ENCODE measurements around the gene SUPT3H. TPM values are rescaled to one million over a fixed set of nuclear protein-coding genes. Genes with fewer than 3 reads are reported as not detected.

SUPT3H gene
- total and polyA plus RNA-seq, 2 of the 8 experiments (the other 6 are each of a cell fraction or from before 2014, with no cell fraction given): 18.8 to 23.0 TPM

DNA sequence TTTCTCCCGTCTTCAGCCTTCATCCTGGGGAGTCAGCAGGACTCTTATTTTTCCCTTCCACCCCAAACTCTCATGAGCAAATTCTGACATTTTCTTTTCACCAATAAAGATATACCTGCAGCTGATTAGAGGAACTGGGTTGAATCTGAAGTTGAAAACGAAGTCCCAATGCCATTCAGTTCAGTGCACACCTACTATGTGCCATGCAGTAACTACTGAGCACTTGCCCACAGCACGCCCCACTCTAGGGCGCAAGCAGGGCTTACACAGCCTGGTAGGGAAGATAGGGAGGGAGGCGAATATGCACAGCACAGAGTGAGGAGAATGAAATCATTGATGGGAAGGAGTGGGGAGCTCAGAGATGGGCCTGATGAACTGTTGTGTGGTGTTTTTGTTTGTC, 588.7 kb downstream of the SUPT3H start:
- Histone ChIP-seq H2BK5ac (ENCODE audit: low read depth, low read length) (no peak overlapping the region), H3K27me3 (replicated peaks in 1 of 4; ENCODE audit: control insufficient read depth in 3 of 4, extremely low read depth in 1 of 4, insufficient read depth in 3 of 4, low read length in 3 of 4) (no peaks in the 10 kb centered on the region), H2BK120ac (replicated peaks; ENCODE audit: low read depth, low read length) (no peak overlapping the region), H3K4me1 (replicated peaks in 1 of 4; ENCODE audit: control insufficient read depth in 3 of 4, insufficient read depth in 4 of 4, low read length in 3 of 4) (no peaks in the 10 kb centered on the region; a peak in 1 of 7 replicates), H3K36me3 (ENCODE audit: control insufficient read depth in 2 of 4, insufficient read depth in 4 of 4, low read length in 3 of 4) (no peaks in the 10 kb centered on the region), H3K18ac (ENCODE audit: extremely low read depth, low read length) (no peak overlapping the region), H4K8ac (ENCODE audit: extremely low read depth, insufficient read depth, low read length) (no peak overlapping the region), H3K4me3 (ENCODE audit: extremely low read depth in 1 of 4, insufficient read depth in 2 of 4, low read depth in 3 of 4, low read length in 4 of 4) (no peak overlapping the region), H3K4ac (replicated peaks; ENCODE audit: insufficient read length, low read depth, low read length) (no peak overlapping the region), H3K27ac (ENCODE audit: low read depth, low read length) (no peak overlapping the region), H4K91ac (replicated peaks; ENCODE audit: insufficient read length, low read length) (no peak overlapping the region), H2AK5ac (ENCODE audit: low read depth, low read length) (no peak overlapping the region), H3K79me1 (ENCODE audit: low read depth, low read length) (no peaks in the 10 kb centered on the region), H3K4me2 (ENCODE audit: insufficient read depth in 1 of 2, low read depth in 2 of 2, low read length in 2 of 2) (no peak overlapping the region), H2AFZ (ENCODE audit: low read length) (no peak overlapping the region), H3K56ac (replicated peaks; ENCODE audit: insufficient read length, low read depth, low read length) (no peak overlapping the region), H3K23me2 (ENCODE audit: low read depth, low read length) (no peaks in the 10 kb centered on the region), H2BK20ac (ENCODE audit: low read length) (no peak overlapping the region), H4K20me1 (replicated peaks in 1 of 2; ENCODE audit: control insufficient read depth in 1 of 2, insufficient read depth in 2 of 2, low read length in 2 of 2) (no peaks in the 10 kb centered on the region), H4K5ac (ENCODE audit: insufficient read length, low read depth, low read length) (no peak overlapping the region), H3K9me3 (ENCODE audit: insufficient read depth in 2 of 2, low read depth in 1 of 2, low read length in 1 of 2) (no peaks in the 10 kb centered on the region), H3K79me2 (ENCODE audit: control insufficient read depth in 1 of 2, insufficient read depth in 2 of 2, low read length in 2 of 2) (no peaks in the 10 kb centered on the region), H2BK12ac (ENCODE audit: low read depth, low read length) (no peak overlapping the region), H3K23ac (ENCODE audit: insufficient read length) (no peak overlapping the region), H3K14ac (ENCODE audit: insufficient read length) (no peak overlapping the region), H3K9ac (replicated peaks in 1 of 4; ENCODE audit: extremely low read depth in 1 of 4, low read depth in 3 of 4, low read length in 3 of 4) (no peak overlapping the region), H2BK15ac (ENCODE audit: low read length) (no peak overlapping the region)
- 86% methylated on average over 5 of the region's 5 CpGs; no CpG with 5 or more reads in 1 of the 2 experiments for WGBS, 2 experiments (ENCODE audit: extremely low coverage in 1 of 2, insufficient coverage in 1 of 2, insufficient read length in 1 of 2, insufficient replicate concordance in 2 of 2, low coverage in 1 of 2, low lambda C conversion rate in 2 of 2, missing lambda C conversion rate in 1 of 2)
- no peak for DNase-seq (ENCODE audit: low read depth in 1 of 2, low spot score in 2 of 2)
- FAIRE-seq: no peak
- ChIA-PET CTCF (ENCODE audit: partially characterized antibody) (interaction anchor here (0.7 kb wide), 1 partner anchor 49 kb away, joined by 3 read pairs; no protein-coding TSS in a partner anchor), POLR2A (ENCODE audit: partially characterized antibody) (interaction anchor here (0.6 kb wide), 1 partner anchor 321 kb away, joined by 3 read pairs; no protein-coding TSS in a partner anchor)
- no peak for TF ChIP-seq RBBP5 (IDR thresholded peaks at IDR 0.05; ENCODE audit: borderline replicate concordance, low read depth, low read length)
- TF ChIP-seq TBP (IDR thresholded peaks at IDR 0.05; ENCODE audit: low read depth, low read length): no peak
- no peak for TF ChIP-seq CHD2 (IDR thresholded peaks at IDR 0.05; ENCODE audit: low read length)
- no peak for TF ChIP-seq PHF8 (conservative IDR thresholded peaks at IDR 0.05; ENCODE audit: low read depth, low read length)
- TF ChIP-seq MAFK (IDR thresholded peaks at IDR 0.05; ENCODE audit: low read depth, low read length): no peak
- no peak for TF ChIP-seq RXRA (IDR thresholded peaks at IDR 0.05; ENCODE audit: insufficient read depth, low read depth, low read length)
- TF ChIP-seq BACH1 (IDR thresholded peaks at IDR 0.05; ENCODE audit: low read length): no peak
- no peak for TF ChIP-seq KDM1A (IDR thresholded peaks at IDR 0.05; ENCODE audit: borderline replicate concordance, low read length)
- TF ChIP-seq, protein P1, sequence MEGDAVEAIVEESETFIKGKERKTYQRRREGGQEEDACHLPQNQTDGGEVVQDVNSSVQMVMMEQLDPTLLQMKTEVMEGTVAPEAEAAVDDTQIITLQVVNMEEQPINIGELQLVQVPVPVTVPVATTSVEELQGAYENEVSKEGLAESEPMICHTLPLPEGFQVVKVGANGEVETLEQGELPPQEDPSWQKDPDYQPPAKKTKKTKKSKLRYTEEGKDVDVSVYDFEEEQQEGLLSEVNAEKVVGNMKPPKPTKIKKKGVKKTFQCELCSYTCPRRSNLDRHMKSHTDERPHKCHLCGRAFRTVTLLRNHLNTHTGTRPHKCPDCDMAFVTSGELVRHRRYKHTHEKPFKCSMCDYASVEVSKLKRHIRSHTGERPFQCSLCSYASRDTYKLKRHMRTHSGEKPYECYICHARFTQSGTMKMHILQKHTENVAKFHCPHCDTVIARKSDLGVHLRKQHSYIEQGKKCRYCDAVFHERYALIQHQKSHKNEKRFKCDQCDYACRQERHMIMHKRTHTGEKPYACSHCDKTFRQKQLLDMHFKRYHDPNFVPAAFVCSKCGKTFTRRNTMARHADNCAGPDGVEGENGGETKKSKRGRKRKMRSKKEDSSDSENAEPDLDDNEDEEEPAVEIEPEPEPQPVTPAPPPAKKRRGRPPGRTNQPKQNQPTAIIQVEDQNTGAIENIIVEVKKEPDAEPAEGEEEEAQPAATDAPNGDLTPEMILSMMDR (IDR thresholded peaks at IDR 0.05; ENCODE audit: control extremely low read depth in 1 of 3, insufficient read depth in 1 of 3, low read depth in 1 of 3, low read length in 3 of 3): no peak
- no peak for TF ChIP-seq GABPA (IDR thresholded peaks at IDR 0.05; ENCODE audit: borderline replicate concordance, insufficient read depth, low read length)
- TF ChIP-seq SAP30 (IDR thresholded peaks at IDR 0.05; ENCODE audit: insufficient read depth, insufficient replicate concordance, low read length): no peak
- no peak for TF ChIP-seq BRCA1 (IDR thresholded peaks at IDR 0.05; ENCODE audit: low read depth, low read length)
